Testis (tissue), 5 donors: ENCODE results near the gene SPRYD4. TPM values are rescaled to one million over a fixed set of nuclear protein-coding genes. Genes with fewer than 3 reads are reported as not detected.

Experiments
- DNase-seq: peaks from one replicate; pipeline ENCODE4 v3.0.0-alpha.2; 2019
- H3K27ac ChIP-seq, 2 donors: fragments of 200-600 bp; sonication (generic); one replicate each; pipeline ENCODE4 v1.5.1; 2019
- H3K27me3 ChIP-seq: fragments of 200-600 bp; sonication (generic); one replicate; pipeline ENCODE4 v1.5.1; 2019
- H3K36me3 ChIP-seq: fragments of 200-600 bp; sonication (generic); one replicate; pipeline ENCODE4 v1.5.1; 2017; ENCODE audit warnings: low read depth; ENCODE audit errors: missing control alignments
- H3K4me1 ChIP-seq: fragments of 200-600 bp; sonication (generic); one replicate; pipeline ENCODE4 v1.5.1; 2019
- H3K4me3 ChIP-seq, 2 donors: fragments of 200-600 bp; sonication (generic); one replicate each; pipeline ENCODE4 v1.5.1; 2017 to 2019
- H3K9me3 ChIP-seq: fragments of 200-600 bp; sonication (generic); one replicate; pipeline ENCODE4 v1.5.1; 2017
- CTCF ChIP-seq, 3 experiments: fragments of 450-650 bp in 2 of 3; fragments of 200-600 bp in 1 of 3; sonication (generic) in 1 of 3; IDR thresholded peaks; one replicate each; pipeline ENCODE4 v1.5.1; 2016 to 2019; ENCODE audit warnings: antibody characterized with exemption in 3 of 3, mild to moderate bottlenecking in 2 of 3, moderate library complexity in 1 of 3
- POLR2A ChIP-seq: fragments of 450-650 bp; IDR thresholded peaks from one replicate; pipeline ENCODE4 v1.6.1; 2017; ENCODE audit warnings: antibody characterized with exemption, mild to moderate bottlenecking, moderate library complexity
- WGBS, 2 donors: methylation state at CpG; one replicate each; pipeline ENCODE4 v1.1.5; 2018; 5-methylcytosine and 5-hydroxymethylcytosine counted together
- intact Hi-C: fragments of 100-400 bp; cut with DNase I; formaldehyde crosslinking; loops from one replicate; pipeline ENCODE4 v1.15.1; 2023; ENCODE audit warnings: low total_unique reads
- long read RNA-seq, 2 donors: transcript quantifications; one replicate each; lab custom pipeline, GENCODE V29; 2026
- polyA plus RNA-seq: library from polyadenylated mRNA; stranded (reverse); fragments of 350-450 nt; fragmentation: Illumina TruSeq; extraction: RNeasy Lipid Tissue Mini Kit (QIAGEN cat#74804); gene quantifications from one replicate; pipeline ENCODE4 v1.2.3, GENCODE V29; 2014; ENCODE audit warnings: low read depth, low replicate concordance; ENCODE audit not compliant: insufficient read depth
- total RNA-seq, 2 donors: library from RNA; depleted of rRNA; stranded (reverse); fragments of >200 nt; gene quantifications; one replicate each; pipeline ENCODE4 v1.2.3, GENCODE V29; 2016

SPRYD4 gene
- 1 to 10 TPM; 6.8 to 6.9 TPM for total RNA-seq
- 2.6 TPM for polyA plus RNA-seq
- long read RNA-seq, donor 1, full-length matches to known transcripts: 12 of 12 reads
- long read RNA-seq, donor 1, partial matches to known transcripts: 0 of 12 reads
- long read RNA-seq, donor 1, other reads (novel, unspliced or antisense): 0 of 12 reads
- long read RNA-seq, donor 2, full-length matches to known transcripts: 11 of 11 reads
- long read RNA-seq, donor 2, partial matches to known transcripts: 0 of 11 reads
- long read RNA-seq, donor 2, other reads (novel, unspliced or antisense): 0 of 11 reads

GRCh38 chr12:56468216-56469006, at the start of gene SPRYD4:
Gene SPRYD4 (plus strand): TSS chr12:56468578. CDS start chr12:56468592, 14 bp downstream.
- Histone ChIP-seq H3K4me1 (peaks cover 11% of the 10 kb centered on the region), H3K27me3 (no peaks in the 10 kb centered on the region), H3K36me3 (no peaks in the 10 kb centered on the region), H3K9me3 (no peaks in the 10 kb centered on the region), H3K27ac (peak within 1 kb of the TSS; percentile 80 to 83), H3K4me3 (peak within 1 kb of the TSS; percentile 80)
- WGBS, 2 donors: 1% methylated on average over 39 to 43 of the region's 43 CpGs
- intact Hi-C loops: no loop called here
- TF ChIP-seq CTCF (IDR thresholded peaks at IDR 0.05) (peak in 2 of 3 experiments; percentile 22 to 28), POLR2A (peak; percentile 65)
- peak; percentile 96 for DNase-seq

- H3K9me3 ChIP-seq: no peaks in the 10 kb centered on the region
- DNase-seq: no peak
- intact Hi-C loops: no loop called here
- no peaks in the 10 kb centered on the region for H3K4me1 ChIP-seq
- WGBS, 2 donors: 83 to 91% methylated on average over 6 of the region's 6 CpGs
- H3K27me3 ChIP-seq: no peaks in the 10 kb centered on the region
- no peak overlapping the region for H3K27ac ChIP-seq
- H3K4me3 ChIP-seq: no peak overlapping the region
- H3K36me3 ChIP-seq: no peaks in the 10 kb centered on the region
- no peak for TF ChIP-seq CTCF (IDR thresholded peaks at IDR 0.05)
- TF ChIP-seq POLR2A: no peak
Observed at GRCh38 chr12:56420411-56420810, 48.0 kb upstream of the SPRYD4 start.

GRCh38 chr12:56425193-56425592, 43.2 kb upstream of the SPRYD4 start:
- intact Hi-C loops: no loop called here
- Histone ChIP-seq H3K9me3 (no peaks in the 10 kb centered on the region), H3K27me3 (no peaks in the 10 kb centered on the region), H3K27ac (no peak overlapping the region), H3K4me1 (no peaks in the 10 kb centered on the region), H3K4me3 (no peak overlapping the region), H3K36me3 (no peaks in the 10 kb centered on the region)
- no peak for TF ChIP-seq CTCF (IDR thresholded peaks at IDR 0.05)
- TF ChIP-seq POLR2A: no peak
- no peak for DNase-seq
- 85 to 96% methylated on average over 1 of the region's 1 CpG for WGBS, 2 donors

- H3K27me3 ChIP-seq: no peaks in the 10 kb centered on the region
- DNase-seq: no peak
- intact Hi-C loops: no loop called here
- TF ChIP-seq CTCF (IDR thresholded peaks at IDR 0.05): no peak
- no peak for TF ChIP-seq POLR2A
- 62 to 63% methylated on average over 3 of the region's 3 CpGs for WGBS, 2 donors
- no peak overlapping the region for H3K4me3 ChIP-seq
- H3K36me3 ChIP-seq: no peaks in the 10 kb centered on the region
- no peak overlapping the region for H3K27ac ChIP-seq
- H3K4me1 ChIP-seq: no peaks in the 10 kb centered on the region
- H3K9me3 ChIP-seq: no peaks in the 10 kb centered on the region
Observed at GRCh38 chr12:56425940-56426438, 42.4 kb upstream of the SPRYD4 start.
